Nephron (organoid): ENCODE results near the gene RBMS1.

Experiments
- H3K27ac Mint-ChIP-seq, 3 experiments: 2 replicates each; pipeline ENCODE4 v1.8.0; 2020; ENCODE audit warnings: mixed read lengths in 3 of 3, mild to moderate bottlenecking in 2 of 3, moderate library complexity in 1 of 3
- H3K27me3 Mint-ChIP-seq: 2 replicates; pipeline ENCODE4 v1.8.0; 2021; ENCODE audit warnings: low read depth, mild to moderate bottlenecking, moderate library complexity, mixed read lengths
- H3K36me3 Mint-ChIP-seq: 2 replicates; pipeline ENCODE4 v1.8.0; 2020; ENCODE audit warnings: low read depth, mixed read lengths
- H3K4me1 Mint-ChIP-seq: 2 replicates; pipeline ENCODE4 v1.8.0; 2020; ENCODE audit warnings: mixed read lengths
- H3K4me3 Mint-ChIP-seq, 3 experiments: 2 replicates each; pipeline ENCODE4 v1.8.0; 2020; ENCODE audit warnings: mild to moderate bottlenecking in 3 of 3, mixed read lengths in 3 of 3, moderate library complexity in 2 of 3
- H3K9me3 Mint-ChIP-seq: 2 replicates; pipeline ENCODE4 v1.8.0; 2020; ENCODE audit warnings: mixed read lengths
- TF ChIP-seq, protein P1 (sequence below), 3 experiments: fragments of 200-600 bp; sonication (generic); IDR thresholded peaks; one replicate each; pipeline ENCODE4 v1.5.0; 2021; ENCODE audit warnings: antibody characterized with exemption in 3 of 3; ENCODE audit not compliant: unreplicated experiment in 3 of 3

Gene RBMS1

DNA sequence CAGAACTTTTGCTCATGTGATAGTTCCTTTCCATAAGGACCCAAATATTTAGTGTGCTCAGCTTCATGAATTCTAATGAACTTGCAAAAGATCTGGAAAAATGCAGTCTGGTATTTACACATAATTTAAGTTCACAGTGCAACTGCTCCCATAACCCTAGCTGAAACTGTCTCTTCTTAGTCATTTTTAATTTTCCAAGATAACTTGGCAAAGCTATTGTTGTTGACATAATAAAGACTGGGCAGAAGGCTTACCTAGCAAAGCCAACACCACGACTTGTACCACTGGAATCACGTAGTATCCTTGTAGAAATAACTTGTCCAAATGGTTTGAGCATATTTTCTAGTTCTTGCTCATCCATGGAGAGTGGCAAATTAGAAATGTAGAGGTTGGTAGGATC lies 190.5 kb downstream of the RBMS1 start:
- H3K36me3 Mint-ChIP-seq, result peaks cover 59% of the 10 kb centered on the region
- no peaks in the 10 kb centered on the region for H3K9me3 Mint-ChIP-seq
- no peak overlapping the region for H3K27ac Mint-ChIP-seq
- peaks cover 12% of the 10 kb centered on the region for H3K4me1 Mint-ChIP-seq
- H3K27me3 Mint-ChIP-seq, result no peaks in the 10 kb centered on the region
- no peak overlapping the region for H3K4me3 Mint-ChIP-seq
- TF ChIP-seq, protein P1, sequence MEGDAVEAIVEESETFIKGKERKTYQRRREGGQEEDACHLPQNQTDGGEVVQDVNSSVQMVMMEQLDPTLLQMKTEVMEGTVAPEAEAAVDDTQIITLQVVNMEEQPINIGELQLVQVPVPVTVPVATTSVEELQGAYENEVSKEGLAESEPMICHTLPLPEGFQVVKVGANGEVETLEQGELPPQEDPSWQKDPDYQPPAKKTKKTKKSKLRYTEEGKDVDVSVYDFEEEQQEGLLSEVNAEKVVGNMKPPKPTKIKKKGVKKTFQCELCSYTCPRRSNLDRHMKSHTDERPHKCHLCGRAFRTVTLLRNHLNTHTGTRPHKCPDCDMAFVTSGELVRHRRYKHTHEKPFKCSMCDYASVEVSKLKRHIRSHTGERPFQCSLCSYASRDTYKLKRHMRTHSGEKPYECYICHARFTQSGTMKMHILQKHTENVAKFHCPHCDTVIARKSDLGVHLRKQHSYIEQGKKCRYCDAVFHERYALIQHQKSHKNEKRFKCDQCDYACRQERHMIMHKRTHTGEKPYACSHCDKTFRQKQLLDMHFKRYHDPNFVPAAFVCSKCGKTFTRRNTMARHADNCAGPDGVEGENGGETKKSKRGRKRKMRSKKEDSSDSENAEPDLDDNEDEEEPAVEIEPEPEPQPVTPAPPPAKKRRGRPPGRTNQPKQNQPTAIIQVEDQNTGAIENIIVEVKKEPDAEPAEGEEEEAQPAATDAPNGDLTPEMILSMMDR (IDR thresholded peaks at IDR 0.05; ENCODE audit: unreplicated experiment in 3 of 3), result no peak

DNA sequence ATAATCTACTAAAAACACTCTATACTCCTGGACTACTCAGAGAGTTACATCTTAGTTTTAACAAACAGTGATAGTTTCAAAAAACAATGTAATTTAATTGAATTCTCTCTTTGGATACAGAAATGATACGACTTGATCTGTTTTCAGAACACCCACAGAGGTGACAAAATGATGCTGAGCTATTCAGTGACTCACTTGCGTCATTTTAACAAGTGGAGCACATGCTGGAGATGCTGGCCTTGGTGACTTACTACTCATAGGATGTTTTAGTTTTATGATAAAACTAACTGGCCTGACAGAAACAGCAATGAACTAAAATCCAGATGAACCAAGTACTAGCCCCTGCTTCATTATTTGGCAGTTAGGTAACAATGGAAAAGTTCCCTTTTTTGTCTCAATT lies 192.2 kb downstream of the RBMS1 start:
- TF ChIP-seq, protein P1 (IDR thresholded peaks at IDR 0.05; ENCODE audit: unreplicated experiment in 3 of 3), result no peak
- H3K4me3 Mint-ChIP-seq, result no peak overlapping the region

DNA sequence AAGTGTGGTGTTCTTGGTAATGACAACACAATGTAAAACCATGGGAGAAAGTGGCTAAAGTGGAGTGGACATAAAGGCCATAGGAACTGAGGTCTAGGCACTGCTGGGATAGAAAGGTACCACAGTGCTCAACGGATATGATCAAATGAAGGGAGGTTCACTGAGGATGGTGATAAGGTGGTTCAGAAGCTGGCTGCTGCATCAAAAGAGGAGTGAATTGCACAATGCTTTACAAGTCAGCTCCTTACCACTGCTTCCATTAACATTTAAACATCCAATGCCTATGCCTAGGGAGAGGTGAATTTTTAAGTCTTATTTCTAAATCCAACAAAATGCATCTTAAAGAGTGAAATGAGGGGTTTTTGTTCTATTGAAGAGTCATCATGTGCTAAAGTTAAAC lies 193.4 kb downstream of the RBMS1 start:
- Mint-ChIP-seq H3K36me3 (peaks cover 78% of the 10 kb centered on the region), H3K27ac (no peak overlapping the region), H3K27me3 (no peaks in the 10 kb centered on the region), H3K4me3 (no peak overlapping the region), H3K4me1 (peaks cover 18% of the 10 kb centered on the region), H3K9me3 (no peaks in the 10 kb centered on the region)
- TF ChIP-seq, protein P1 (IDR thresholded peaks at IDR 0.05; ENCODE audit: unreplicated experiment in 3 of 3), result no peak

More for the DNA sequence above, 192.2 kb downstream of the RBMS1 start:
- no peaks in the 10 kb centered on the region for H3K27me3 Mint-ChIP-seq
- H3K36me3 Mint-ChIP-seq, result peaks cover 75% of the 10 kb centered on the region
- H3K27ac Mint-ChIP-seq, result no peak overlapping the region
- peaks cover 6% of the 10 kb centered on the region for H3K4me1 Mint-ChIP-seq
- no peaks in the 10 kb centered on the region for H3K9me3 Mint-ChIP-seq

DNA sequence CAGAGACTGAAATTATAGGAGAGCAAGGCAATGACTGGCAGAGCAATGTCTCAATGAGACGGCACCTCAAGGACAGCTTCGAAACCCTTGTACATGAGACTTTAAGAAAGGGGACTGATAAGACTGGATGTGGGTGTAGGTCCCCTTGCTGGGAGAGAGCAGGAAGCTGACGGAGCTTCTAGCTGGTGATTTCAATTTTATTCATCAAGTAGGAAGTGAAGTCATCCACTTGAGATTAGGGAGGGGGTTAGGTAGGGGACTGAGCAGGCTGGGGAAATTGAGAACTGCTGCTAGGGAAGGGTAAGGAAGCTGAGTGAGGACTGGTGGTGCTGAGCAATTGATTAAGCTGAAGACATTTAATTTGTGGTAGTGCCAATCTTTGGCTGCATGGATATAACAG lies 194.1 kb downstream of the RBMS1 start:
- TF ChIP-seq, protein P1 (IDR thresholded peaks at IDR 0.05; ENCODE audit: unreplicated experiment in 3 of 3), result no peak
- Mint-ChIP-seq H3K4me3 (no peak overlapping the region), H3K9me3 (no peaks in the 10 kb centered on the region), H3K36me3 (peaks cover 81% of the 10 kb centered on the region), H3K27me3 (no peaks in the 10 kb centered on the region), H3K4me1 (peaks cover 25% of the 10 kb centered on the region), H3K27ac (no peak overlapping the region)

DNA sequence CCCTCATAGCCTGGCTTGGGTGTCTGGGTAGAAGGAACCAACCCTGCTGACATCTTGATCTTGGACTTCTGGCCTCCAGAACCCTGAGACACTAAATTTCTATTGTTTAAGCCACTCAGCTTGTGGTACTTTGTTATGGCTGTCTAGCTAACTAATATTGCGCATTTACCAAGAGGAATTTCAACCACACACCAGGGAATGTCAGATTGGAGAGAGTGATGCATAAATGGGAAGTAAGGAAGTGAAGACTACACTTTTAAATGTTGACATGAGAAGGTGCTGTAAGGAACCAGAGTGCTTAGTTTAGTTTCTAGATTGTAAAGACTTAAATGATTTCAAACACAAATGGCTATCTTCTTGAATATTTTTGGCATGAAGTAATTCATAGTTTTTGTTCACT lies 194.6 kb downstream of the RBMS1 start:
- TF ChIP-seq, protein P1 (IDR thresholded peaks at IDR 0.05; ENCODE audit: unreplicated experiment in 3 of 3), result no peak
- H3K27me3 Mint-ChIP-seq, result no peaks in the 10 kb centered on the region
- H3K4me1 Mint-ChIP-seq, result peaks cover 29% of the 10 kb centered on the region
- peaks cover 81% of the 10 kb centered on the region for H3K36me3 Mint-ChIP-seq
- no peak overlapping the region for H3K4me3 Mint-ChIP-seq
- no peak overlapping the region for H3K27ac Mint-ChIP-seq
- no peaks in the 10 kb centered on the region for H3K9me3 Mint-ChIP-seq

DNA sequence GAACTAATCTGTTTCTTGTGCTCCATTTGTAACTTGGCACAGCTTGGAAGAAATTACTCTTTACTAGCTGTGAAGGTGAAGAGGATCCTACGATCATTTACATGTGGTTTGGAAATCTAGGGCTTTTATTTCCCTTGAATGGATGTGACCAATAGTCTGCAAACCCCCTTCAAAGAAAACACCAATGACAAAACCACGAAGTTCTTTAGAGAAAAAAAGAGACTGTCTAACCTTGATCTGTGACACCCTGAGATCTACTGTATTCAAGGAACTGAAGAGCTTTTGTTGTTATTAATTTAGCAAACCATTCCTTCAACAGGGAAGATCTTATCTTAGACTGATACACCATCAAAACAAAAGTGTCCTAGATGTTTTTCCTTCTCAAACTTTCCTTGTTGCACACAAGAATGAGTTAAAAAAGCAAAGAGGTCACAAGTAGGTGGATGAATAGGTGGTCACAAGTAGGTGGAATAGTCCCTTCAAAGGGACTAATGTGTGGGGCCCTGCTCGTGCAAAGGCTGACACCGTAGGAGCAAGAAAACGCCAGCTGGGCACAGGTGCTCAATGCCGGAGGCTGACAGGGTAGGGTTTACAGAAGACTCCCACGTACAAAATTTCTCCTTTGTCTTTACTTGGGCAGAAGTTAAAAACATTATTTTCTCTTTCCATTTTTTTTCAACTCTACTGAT lies 197.9 kb downstream of the RBMS1 start:
- TF ChIP-seq, protein P1 (IDR thresholded peaks at IDR 0.05; ENCODE audit: unreplicated experiment in 3 of 3), result no peak
- Mint-ChIP-seq H3K4me3 (no peak overlapping the region), H3K4me1 (peaks cover 59% of the 10 kb centered on the region), H3K9me3 (no peaks in the 10 kb centered on the region), H3K36me3 (peaks cover 90% of the 10 kb centered on the region), H3K27me3 (no peaks in the 10 kb centered on the region), H3K27ac (peak overlapping the region; percentile 39 to 73 (median 64))
